ENCODE data around the gene BTBD2. TPM values are rescaled to one million over a fixed set of nuclear protein-coding genes. Genes with fewer than 3 reads are reported as not detected.

The BTBD2 gene
- total and polyA plus RNA-seq, 2 of the 13 experiments (the other 11 are each of a cell fraction or from before 2014, with no cell fraction given) = 28.1 to 45.3 TPM

GRCh38 chr19:1942078-1942933, 73.2 kb downstream of the BTBD2 start (continued):
- TF ChIP-seq TAF1 (CRISPR knock-in tag; IDR thresholded peaks at IDR 0.05) (peak; percentile 59; the same call in 1 of the 2 replicates), ZNF20 (CRISPR knock-in tag; IDR thresholded peaks at IDR 0.05) (no peak), ZNF619 (CRISPR knock-in tag; IDR thresholded peaks at IDR 0.05) (0 out of 2 replicates have a peak, but pooled peaks have one; percentile 19), YEATS2 (CRISPR knock-in tag; IDR thresholded peaks at IDR 0.05; ENCODE audit: borderline replicate concordance) (no peak; the same call in 1 of the 2 replicates), ZNF879 (CRISPR knock-in tag; IDR thresholded peaks at IDR 0.05) (no peak), ZNF576 (CRISPR knock-in tag; IDR thresholded peaks at IDR 0.05) (no peak), BCLAF1 (IDR thresholded peaks at IDR 0.05) (no peak), NRL (CRISPR knock-in tag; IDR thresholded peaks at IDR 0.05; ENCODE audit: borderline replicate concordance) (peak; percentile 52; the same call in 1 of the 2 replicates), TFE3 (CRISPR knock-in tag; IDR thresholded peaks at IDR 0.05) (peak; percentile 33; the same call in 1 of the 2 replicates), SUZ12 (IDR thresholded peaks at IDR 0.05; ENCODE audit: low read depth, low read length) (no peak), ATF6 (CRISPR knock-in tag; conservative IDR thresholded peaks at IDR 0.05) (no peak), ZNF446 (CRISPR knock-in tag; IDR thresholded peaks at IDR 0.05) (no peak), ZNF180 (CRISPR knock-in tag; IDR thresholded peaks at IDR 0.05; ENCODE audit: borderline replicate concordance, low read depth) (no peak), ZSCAN22 (CRISPR knock-in tag; IDR thresholded peaks at IDR 0.05) (no peak), NFIB (CRISPR knock-in tag; IDR thresholded peaks at IDR 0.05; ENCODE audit: borderline replicate concordance) (no peak), POLR2AphosphoS2 (IDR thresholded peaks at IDR 0.05; ENCODE audit: low read depth, low read length) (no peak), ATF4 (CRISPR knock-in tag; IDR thresholded peaks at IDR 0.05) (no peak), BRD4 (CRISPR knock-in tag; IDR thresholded peaks at IDR 0.05) (no peak), ZNF547 (CRISPR knock-in tag; IDR thresholded peaks at IDR 0.05) (no peak), ZNF567 (CRISPR knock-in tag; IDR thresholded peaks at IDR 0.05; ENCODE audit: borderline replicate concordance) (no peak), NFE2L1 (CRISPR knock-in tag; IDR thresholded peaks at IDR 0.05; ENCODE audit: borderline replicate concordance) (no peak), HNRNPH1 (optimal IDR thresholded peaks at IDR 0.05; ENCODE audit: low read depth, low read length) (no peak), SIN3B (IDR thresholded peaks at IDR 0.05; ENCODE audit: low read length) (no peak)

Measured in HepG2 (cell line).